OCI-LY7 (cell line): ENCODE measurements around the gene DNAJC18.

Experiments
- CTCF ChIP-seq: fragments of 200-600 bp; sonication (generic); conservative IDR thresholded peaks from 2 replicates; pipeline ENCODE4 v1.5.1; 2014; ENCODE audit warnings: mild to moderate bottlenecking, antibody characterized with exemption, low read length, moderate library complexity, mixed read lengths
- EZH2phosphoT487 ChIP-seq: fragments of 200-600 bp; sonication (generic); IDR thresholded peaks from 2 replicates; pipeline ENCODE4 v1.6.1; 2018; ENCODE audit warnings: low read depth, borderline replicate concordance, mild to moderate bottlenecking, mixed run types, antibody characterized with exemption, low read length, moderate library complexity, mixed read lengths

GRCh38 chr5:139381837-139382761, 57.2 kb downstream of the DNAJC18 start:
- TF ChIP-seq EZH2phosphoT487: no peak
- TF ChIP-seq CTCF: no peak
